HuH-7 (cell line): ENCODE measurements around the gene AVEN.
"Not testable (repeated sequence)": the region's sequence is repeated elsewhere in the genome, so short reads cannot be mapped to it uniquely, and the experiment has no call there.

Source experiments
- DNase-seq: peaks from one replicate; pipeline ENCODE4 v3.0.0; 2011; ENCODE audit warnings: low spot score

Gene AVEN

DNA sequence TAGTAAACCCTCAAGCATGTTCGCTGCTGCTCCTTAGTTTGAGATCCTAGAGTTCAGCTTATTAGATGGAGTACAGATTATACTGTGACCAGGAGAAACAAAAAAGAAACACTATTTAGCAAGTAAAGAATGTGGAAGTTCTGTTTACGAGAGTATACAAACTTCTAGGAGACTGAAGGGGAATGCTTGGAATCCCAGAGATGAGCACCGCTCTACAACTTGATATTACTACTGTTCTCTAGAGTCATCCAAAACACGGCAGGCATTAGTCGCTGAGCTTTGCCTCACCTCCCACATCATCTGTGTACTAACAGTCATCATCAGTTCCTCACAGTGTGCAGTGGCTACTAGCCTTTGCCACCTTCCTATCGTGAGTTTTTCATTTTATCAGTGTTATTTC lies 192.1 kb downstream of the AVEN start:
- DNase-seq, result no peak

DNA sequence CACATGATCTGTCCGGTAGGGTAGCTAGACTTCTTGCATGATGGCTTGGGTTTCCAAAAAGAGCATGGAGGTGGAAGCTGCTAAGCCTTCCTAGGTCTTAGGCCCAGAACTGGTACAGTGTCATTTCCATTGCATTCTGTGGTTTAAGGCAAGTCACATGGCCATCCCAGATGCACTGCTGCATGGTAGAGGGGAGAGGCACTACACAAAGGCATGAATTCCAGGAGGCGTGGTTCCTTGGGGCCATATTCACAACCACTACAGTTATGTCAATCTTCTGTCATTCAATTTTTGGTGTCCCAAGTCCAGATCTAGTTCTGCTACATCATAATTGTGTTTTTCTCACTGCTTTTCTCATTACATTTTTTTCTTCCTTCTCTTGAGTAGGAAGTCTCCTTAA lies 192.9 kb downstream of the AVEN start:
- no peak for DNase-seq

DNA sequence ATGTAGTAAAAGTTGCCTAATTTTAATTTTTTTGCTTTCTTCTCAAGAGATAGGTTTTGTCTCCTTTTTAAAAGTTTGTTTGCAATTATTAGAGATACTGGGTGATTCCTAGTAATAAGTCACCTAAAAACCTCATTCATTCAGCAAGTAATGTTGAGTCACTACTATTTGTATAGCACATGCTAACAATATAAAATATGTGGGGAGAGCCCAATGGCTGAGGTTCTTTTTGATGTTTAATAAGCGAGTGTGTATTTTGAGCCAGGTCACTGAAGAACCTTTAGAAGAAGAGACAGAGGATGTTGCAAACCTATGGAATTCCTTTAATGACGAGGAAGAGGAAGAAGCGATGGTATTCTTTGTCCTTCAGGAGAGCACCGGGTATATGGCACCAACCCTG lies 194.4 kb downstream of the AVEN start:
- DNase-seq, result no peak

DNA sequence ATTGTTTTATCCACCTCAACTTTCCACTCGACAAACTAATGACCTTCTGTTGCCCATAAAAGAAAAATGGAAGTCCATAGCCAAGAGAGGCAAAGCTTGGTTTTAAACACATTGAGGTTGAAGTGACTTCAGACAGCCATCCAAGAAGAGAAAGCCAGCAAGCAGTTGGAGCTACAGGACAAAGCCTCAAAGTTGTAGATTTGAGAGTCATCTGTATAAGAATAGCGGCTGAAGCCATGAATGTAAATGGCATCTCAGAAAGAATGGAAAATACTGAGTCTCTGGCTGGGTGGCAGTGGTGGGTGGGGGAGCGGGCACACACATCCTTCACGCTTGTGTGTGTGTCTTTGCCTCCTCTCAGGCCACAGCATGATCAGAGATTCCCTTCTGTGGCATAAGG lies 194.8 kb downstream of the AVEN start:
- no peak for DNase-seq

DNA sequence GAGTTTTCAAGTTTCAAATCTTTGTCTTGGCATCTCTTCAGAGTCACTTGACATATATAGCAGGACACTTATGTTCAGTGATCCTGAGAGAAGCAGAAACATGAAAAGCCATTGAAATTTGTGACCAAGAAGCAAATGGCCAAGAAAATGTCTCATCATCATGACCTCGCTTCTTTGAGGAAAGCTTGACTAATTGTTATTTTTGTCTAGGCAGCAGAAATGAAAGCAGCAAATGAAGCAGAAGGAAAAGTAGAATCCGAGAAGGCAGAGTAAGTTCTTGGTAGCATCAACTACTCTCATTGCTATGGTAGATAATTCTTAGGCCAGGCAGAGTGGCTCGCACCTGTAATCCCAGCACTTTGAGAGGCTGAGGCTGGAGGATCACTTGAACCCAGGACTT lies 198.4 kb downstream of the AVEN start:
- no peak for DNase-seq

DNA sequence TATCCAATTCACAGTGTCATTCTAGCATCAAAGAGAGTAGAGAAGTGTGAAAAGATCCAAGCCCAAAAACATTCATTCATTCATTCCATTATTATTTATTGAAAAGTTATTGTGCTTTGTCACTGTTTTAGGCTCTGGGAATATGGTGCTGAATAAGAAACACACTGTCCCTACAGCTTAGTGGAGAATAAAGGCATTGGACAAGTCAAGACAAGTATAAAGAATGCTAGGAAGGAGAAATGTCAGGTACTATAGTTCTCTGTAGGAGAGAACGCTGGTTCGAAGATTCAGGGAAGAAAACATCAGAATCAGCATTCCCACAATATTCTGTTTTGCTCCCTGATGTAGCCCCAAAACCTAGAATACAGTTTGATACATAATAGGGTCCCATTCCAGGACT lies 199.5 kb downstream of the AVEN start:
- DNase-seq, result no peak

DNA sequence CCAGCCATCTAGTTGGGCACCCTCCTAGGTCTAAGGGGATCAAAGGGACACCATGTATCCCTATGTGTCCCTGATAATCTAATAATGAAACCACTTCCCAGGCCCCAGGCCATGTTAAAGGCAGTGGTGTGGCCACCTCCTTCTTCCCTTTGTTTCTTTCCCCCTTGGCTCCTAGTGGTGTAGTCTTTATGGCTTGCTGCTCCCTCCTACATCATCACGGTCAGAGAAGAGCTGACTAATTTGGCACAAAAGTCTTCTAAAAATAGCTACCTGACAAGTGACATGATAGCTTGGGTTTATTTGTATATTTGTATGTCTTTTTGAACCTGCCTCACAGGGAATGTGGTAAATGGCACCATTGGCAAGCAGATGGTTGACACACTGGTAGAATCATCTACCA lies 201.7 kb downstream of the AVEN start:
- DNase-seq, result no peak

DNA sequence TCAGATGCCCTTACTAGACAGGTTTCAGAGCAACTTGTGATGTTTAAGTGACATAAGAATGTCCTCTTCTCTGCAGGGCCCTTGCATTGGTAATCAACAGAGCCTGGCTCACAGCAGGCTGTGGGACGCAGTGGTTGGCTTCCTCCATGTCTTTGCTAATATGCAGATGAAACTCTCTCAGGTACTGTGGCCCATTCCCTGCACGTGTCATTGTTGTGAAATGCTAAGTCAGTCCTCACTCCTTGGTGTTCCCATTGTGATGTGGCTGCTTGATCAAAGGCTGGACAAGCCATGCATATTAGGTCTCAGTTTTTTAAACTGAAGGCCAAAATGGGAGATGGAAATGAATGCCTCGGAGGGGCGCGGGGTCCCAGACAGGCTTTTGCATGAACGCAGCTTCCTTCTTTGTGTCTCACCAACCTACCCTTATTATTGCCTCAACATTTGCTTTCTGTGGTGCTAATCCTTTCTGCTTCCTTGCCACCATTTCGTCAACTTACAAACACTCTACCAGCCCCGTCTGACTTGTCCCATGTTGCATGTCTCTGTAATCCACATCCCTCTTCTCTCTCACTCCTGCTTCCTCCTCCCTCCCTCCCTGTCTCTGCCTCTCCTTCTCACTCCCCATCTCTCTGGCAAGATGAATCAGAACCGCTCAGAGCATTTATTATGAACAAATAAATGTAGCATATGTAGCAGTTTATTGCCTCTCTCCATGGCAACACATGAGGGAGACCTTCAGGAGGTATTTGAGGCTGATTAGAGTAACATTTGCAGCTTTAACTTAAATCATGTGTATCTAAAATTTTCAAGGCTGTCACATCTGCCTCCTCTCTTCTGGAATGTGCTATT lies 203.9 kb downstream of the AVEN start:
- DNase-seq, result no peak

DNA sequence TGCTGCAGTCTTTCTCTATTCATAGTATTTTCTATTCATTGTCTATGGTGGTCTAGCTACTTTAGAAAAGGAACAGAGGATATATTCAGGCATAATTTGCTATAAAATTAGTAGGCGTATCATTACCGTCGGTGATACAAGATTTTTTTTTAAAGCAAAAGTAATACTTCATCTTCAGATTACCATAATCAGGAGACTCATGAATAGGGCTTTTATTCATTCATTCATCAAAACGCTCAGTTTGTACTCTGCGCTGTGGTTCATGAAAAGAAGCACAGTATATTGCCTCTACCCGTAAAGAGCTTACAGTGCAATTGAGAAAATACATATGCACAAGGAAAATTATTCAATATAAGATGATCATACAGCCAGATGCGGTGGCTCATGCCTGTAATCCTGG lies 207.4 kb downstream of the AVEN start:
- DNase-seq, result no peak

DNA sequence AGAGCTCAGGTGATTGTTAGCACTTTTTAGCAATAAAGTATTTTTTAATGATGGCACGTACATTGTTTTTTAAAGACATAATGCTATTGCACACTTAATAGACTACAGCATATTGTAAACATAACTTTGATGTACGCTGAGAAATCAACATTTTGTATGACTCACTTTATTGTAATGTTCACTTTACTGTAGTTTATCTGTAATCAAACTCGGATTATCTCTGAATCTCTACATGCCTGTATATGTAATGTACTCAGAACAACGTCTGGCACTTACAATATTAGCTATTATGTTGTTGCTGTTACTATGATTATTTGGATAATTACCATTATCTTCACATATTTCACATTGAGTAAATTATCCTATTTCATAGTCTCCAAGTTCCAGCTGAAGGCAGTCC lies 208.7 kb downstream of the AVEN start:
- DNase-seq, result no peak

DNA sequence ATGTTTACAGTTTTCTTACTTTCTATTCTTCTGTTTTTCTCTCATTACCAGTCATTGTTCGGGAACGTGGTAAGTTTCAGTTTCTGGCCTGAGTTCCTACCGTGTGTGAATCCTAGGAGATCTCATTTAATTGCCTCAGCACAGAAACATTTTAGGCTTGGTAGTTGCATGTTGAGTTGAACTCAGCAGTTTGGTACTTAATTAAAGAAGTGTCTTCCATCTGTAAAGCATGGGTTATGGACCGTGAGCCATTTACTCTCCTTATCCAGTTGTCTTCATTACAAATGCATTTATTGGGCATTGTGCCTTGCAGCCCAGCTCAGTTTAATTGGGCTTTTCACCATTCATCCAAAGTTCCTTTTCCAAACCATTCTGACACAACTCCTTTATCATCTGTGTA lies 212.8 kb downstream of the AVEN start:
- no peak for DNase-seq

DNA sequence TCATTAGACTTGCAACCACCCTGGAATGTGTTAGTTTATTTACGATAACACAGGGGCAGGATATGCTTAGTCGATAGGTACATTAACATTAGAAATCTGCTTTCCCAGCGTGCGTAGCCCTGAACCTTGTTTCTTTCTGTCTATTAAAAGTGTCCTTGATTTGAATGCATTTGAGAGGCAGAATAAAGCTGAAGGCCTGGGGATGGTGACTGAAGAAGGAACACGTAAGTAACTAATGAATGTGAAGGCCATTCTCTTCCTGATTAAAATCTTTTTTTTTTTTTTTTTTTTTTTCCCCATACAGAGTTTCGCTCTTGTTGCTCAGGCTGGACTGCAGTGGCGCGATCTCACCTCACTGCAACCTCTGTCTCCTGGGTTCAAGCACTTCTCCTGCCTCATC lies 213.6 kb downstream of the AVEN start:
- DNase-seq, result no peak

DNA sequence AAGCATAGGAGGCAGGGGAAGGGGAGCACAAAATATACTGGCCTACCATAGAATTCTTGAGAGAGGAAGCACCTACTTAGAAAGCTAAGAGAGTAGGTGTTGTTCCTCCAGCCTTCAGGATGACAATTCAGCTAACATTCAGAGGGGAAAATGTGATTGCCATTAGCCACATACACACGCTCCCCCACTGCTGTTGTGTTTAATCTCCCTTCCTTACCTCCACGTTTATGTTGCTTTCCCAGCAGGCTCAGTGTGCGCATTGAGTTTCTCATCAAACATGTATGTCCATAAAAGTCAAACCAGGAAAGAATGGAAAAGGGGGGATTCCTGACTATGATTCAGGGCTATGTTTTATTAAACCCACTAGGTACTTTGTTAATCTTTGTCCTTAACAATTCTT lies 215.9 kb downstream of the AVEN start:
- no peak for DNase-seq

DNA sequence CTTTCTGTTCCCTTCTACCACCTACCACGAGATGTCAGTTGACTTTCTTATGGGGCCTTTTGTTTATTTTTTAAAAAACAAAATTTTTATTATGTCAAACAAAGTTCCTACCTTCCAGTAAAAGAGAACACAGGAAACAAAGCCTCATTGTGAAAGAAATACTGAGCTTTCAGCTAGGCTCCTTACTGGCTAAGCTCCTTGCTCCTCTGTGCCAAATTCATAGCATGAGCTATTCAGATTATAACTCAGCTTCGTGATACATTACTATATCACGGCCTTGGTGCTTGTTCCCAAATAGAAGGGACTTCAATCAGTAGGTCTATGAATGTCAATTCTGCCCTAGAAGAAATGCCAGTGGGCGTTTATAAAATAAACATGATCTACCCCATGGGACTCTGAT lies 216.5 kb downstream of the AVEN start:
- DNase-seq, result no peak

DNA sequence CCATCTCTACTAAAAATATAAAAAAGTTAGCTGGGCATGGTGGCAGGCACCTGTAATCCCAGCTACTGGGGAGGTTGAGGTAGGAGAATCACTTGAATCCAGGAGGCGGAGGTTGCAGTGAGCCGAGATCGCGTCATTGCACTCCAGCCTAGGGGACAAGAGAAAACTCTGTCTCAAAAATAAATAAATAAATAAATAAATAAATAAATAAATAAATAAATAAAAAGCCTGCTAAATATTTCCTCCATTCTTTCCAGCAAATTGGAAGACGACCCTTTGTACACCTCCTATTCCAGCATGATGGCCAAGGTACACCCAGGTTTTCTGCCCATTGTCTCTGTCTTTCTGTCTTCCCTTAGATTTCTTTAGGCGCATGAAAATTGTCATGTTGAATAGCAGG lies 219.5 kb downstream of the AVEN start:
- not testable (repeated sequence) for DNase-seq
